Measurements from ENCODE around the gene STOML1.

- TF ChIP-seq POLR2AphosphoS5 (IDR thresholded peaks at IDR 0.05; ENCODE audit: low read depth, low read length), result no peak
- no peak for TF ChIP-seq CTCF (IDR thresholded peaks at IDR 0.05)
- TF ChIP-seq SIN3A (IDR thresholded peaks at IDR 0.05; ENCODE audit: borderline replicate concordance, insufficient read depth, low read depth, low read length), result no peak
Measured at GRCh38 chr15:74025436-74025835, 33.3 kb upstream of the STOML1 start.

All from Panc1 (cell line).